Measurements from ENCODE around the gene HS6ST2. TPM values are rescaled to one million over a fixed set of nuclear protein-coding genes. Genes with fewer than 3 reads are reported as not detected.

Gene HS6ST2
- total RNA-seq, 2 donors from 2014 or later = 0.85 to 2.0 TPM

- TF ChIP-seq CTCF (IDR thresholded peaks at IDR 0.05) = no peak
- DNase-seq = no peak
These were observed 219.5 kb downstream of the HS6ST2 start for GRCh38 chrX:132738951-132739350.

GRCh38 chrX:132737743-132738142 lies 220.7 kb downstream of the HS6ST2 start:
- no peak for DNase-seq
- Histone ChIP-seq H3K4me3 (no peak overlapping the region), H3K9me3 (no peaks in the 10 kb centered on the region), H3K4me1 (no peaks in the 10 kb centered on the region), H3K27me3 (no peaks in the 10 kb centered on the region), H3K36me3 (no peaks in the 10 kb centered on the region), H3K9ac (ENCODE audit: low read depth in 2 of 2, low read length in 2 of 2) (no peak overlapping the region), H3K27ac (no peak overlapping the region)
- intact Hi-C loops (cut with DNase I) = no loop called here
- TF ChIP-seq CTCF (IDR thresholded peaks at IDR 0.05) = no peak

More at GRCh38 chrX:132738951-132739350, 219.5 kb downstream of the HS6ST2 start:
- no peaks in the 10 kb centered on the region for H3K27me3 ChIP-seq
- intact Hi-C loops (cut with DNase I) = no loop called here
- H3K9ac ChIP-seq (ENCODE audit: low read depth in 2 of 2, low read length in 2 of 2) = no peak overlapping the region
- H3K36me3 ChIP-seq = no peaks in the 10 kb centered on the region
- H3K4me1 ChIP-seq = no peaks in the 10 kb centered on the region
- H3K27ac ChIP-seq = no peak overlapping the region
- H3K4me3 ChIP-seq = no peak overlapping the region
- no peaks in the 10 kb centered on the region for H3K9me3 ChIP-seq

GRCh38 chrX:132732236-132732635 lies 226.2 kb downstream of the HS6ST2 start:
- no peak overlapping the region for H3K27ac ChIP-seq
- no peaks in the 10 kb centered on the region for H3K4me1 ChIP-seq
- no peaks in the 10 kb centered on the region for H3K36me3 ChIP-seq
- no peak overlapping the region for H3K4me3 ChIP-seq
- H3K9ac ChIP-seq (ENCODE audit: low read depth in 2 of 2, low read length in 2 of 2) = no peak overlapping the region
- TF ChIP-seq CTCF (IDR thresholded peaks at IDR 0.05) = no peak
- no peak for DNase-seq
- no peaks in the 10 kb centered on the region for H3K9me3 ChIP-seq
- intact Hi-C loops (cut with DNase I) = no loop called here
- H3K27me3 ChIP-seq = no peaks in the 10 kb centered on the region

GRCh38 chrX:132730726-132731125 lies 227.7 kb downstream of the HS6ST2 start:
- Histone ChIP-seq H3K9me3 (no peaks in the 10 kb centered on the region), H3K4me1 (no peaks in the 10 kb centered on the region), H3K9ac (ENCODE audit: low read depth in 2 of 2, low read length in 2 of 2) (no peak overlapping the region), H3K27ac (no peak overlapping the region), H3K36me3 (no peaks in the 10 kb centered on the region), H3K27me3 (no peaks in the 10 kb centered on the region), H3K4me3 (no peak overlapping the region)
- no peak for DNase-seq
- intact Hi-C loops (cut with DNase I) = no loop called here
- TF ChIP-seq CTCF (IDR thresholded peaks at IDR 0.05) = no peak

- Histone ChIP-seq H3K9me3 (no peaks in the 10 kb centered on the region), H3K27me3 (no peaks in the 10 kb centered on the region), H3K36me3 (no peaks in the 10 kb centered on the region), H3K27ac (no peak overlapping the region), H3K9ac (ENCODE audit: low read depth in 2 of 2, low read length in 2 of 2) (no peak overlapping the region), H3K4me3 (no peak overlapping the region), H3K4me1 (no peaks in the 10 kb centered on the region)
- intact Hi-C loops (cut with DNase I) = no loop called here
- no peak for DNase-seq
- TF ChIP-seq CTCF (IDR thresholded peaks at IDR 0.05) = no peak
These were observed 228.2 kb downstream of the HS6ST2 start for GRCh38 chrX:132730266-132730665.

- H3K9ac ChIP-seq (ENCODE audit: low read depth in 2 of 2, low read length in 2 of 2) = no peak overlapping the region
- H3K27me3 ChIP-seq = no peaks in the 10 kb centered on the region
- no peak overlapping the region for H3K27ac ChIP-seq
- H3K4me1 ChIP-seq = no peaks in the 10 kb centered on the region
- intact Hi-C loops (cut with DNase I) = no loop called here
- no peaks in the 10 kb centered on the region for H3K36me3 ChIP-seq
- H3K9me3 ChIP-seq = no peaks in the 10 kb centered on the region
- TF ChIP-seq CTCF (IDR thresholded peaks at IDR 0.05) = no peak
- DNase-seq = no peak
- no peak overlapping the region for H3K4me3 ChIP-seq
These were observed 230.1 kb downstream of the HS6ST2 start for GRCh38 chrX:132728296-132728695.
